A673 (cell line): ENCODE data around the gene TWNK. TPM values are rescaled to one million over a fixed set of nuclear protein-coding genes. Genes with fewer than 3 reads are reported as not detected.

Experiments used
- BruUV-seq: library from RNA; stranded (reverse); fragments of 400-500 nt; replicated peaks from 2 replicates; lab custom pipeline; 2021; lab: Mats Ljungman, UMichigan
- CTCF ChIA-PET: fragments of 300-600 bp; sonication (Branson Sonifier 250); formaldehyde crosslinking; loops from one replicate; lab custom pipeline; 2022; ENCODE audit warnings: antibody characterized with exemption; lab: Charles Lee
- POLR2A ChIA-PET: fragments of 300-600 bp; sonication (Branson Sonifier 250); formaldehyde crosslinking; loops from one replicate; lab custom pipeline; 2022; ENCODE audit warnings: antibody characterized with exemption; ENCODE audit not compliant: low non-redundant PET; lab: Charles Lee
- DNase-seq: peaks from one replicate; pipeline ENCODE4 v3.0.0-alpha.2; 2015; ENCODE audit warnings: low spot score
- H3K27ac ChIP-seq: fragments of 200-600 bp; sonication (generic); 2 replicates; pipeline ENCODE4 v1.5.1; 2016; ENCODE audit warnings: mixed run types, low read depth, mild to moderate bottlenecking, mixed read lengths, antibody characterized with exemption, low read length; ENCODE audit not compliant: poor library complexity, severe bottlenecking
- H3K27me3 ChIP-seq: fragments of 200-600 bp; sonication (generic); replicated peaks from 2 replicates; pipeline ENCODE4 v1.6.1; 2017; ENCODE audit warnings: mixed run types, low read depth, mild to moderate bottlenecking, mixed read lengths, antibody characterized with exemption, low read length; ENCODE audit not compliant: insufficient read depth, poor library complexity
- H3K36me3 ChIP-seq: fragments of 200-600 bp; sonication (generic); 2 replicates; pipeline ENCODE4 v1.6.1; 2016; ENCODE audit warnings: mixed run types, mild to moderate bottlenecking, mixed read lengths, antibody characterized with exemption, low read length; ENCODE audit not compliant: insufficient read depth, poor library complexity, severe bottlenecking
- H3K4me1 ChIP-seq: fragments of 200-600 bp; sonication (generic); 2 replicates; pipeline ENCODE4 v1.6.1; 2017; ENCODE audit warnings: mixed run types, mild to moderate bottlenecking, mixed read lengths, antibody characterized with exemption, low read length; ENCODE audit not compliant: insufficient read depth, poor library complexity, severe bottlenecking
- H3K4me3 ChIP-seq: fragments of 200-600 bp; sonication (generic); 2 replicates; pipeline ENCODE4 v1.5.1; 2016; ENCODE audit warnings: low read depth, mixed run types, mild to moderate bottlenecking, mixed read lengths, low read length; ENCODE audit not compliant: poor library complexity, severe bottlenecking
- H3K9me3 ChIP-seq: fragments of 200-600 bp; sonication (generic); 2 replicates; pipeline ENCODE4 v1.6.1; 2016; ENCODE audit warnings: mixed run types, low read depth, mild to moderate bottlenecking, mixed read lengths, antibody characterized with exemption, low read length; ENCODE audit not compliant: poor library complexity, severe bottlenecking
- EZH2 ChIP-seq: fragments of 200-600 bp; sonication (generic); IDR thresholded peaks from 2 replicates; pipeline ENCODE4 v1.6.1; 2017; ENCODE audit warnings: borderline replicate concordance, low read depth, mild to moderate bottlenecking, mixed read lengths, antibody characterized with exemption, low read length; ENCODE audit not compliant: poor library complexity, severe bottlenecking
- intact Hi-C: fragments of 100-400 bp; cut with micrococcal nuclease; formaldehyde crosslinking; loops from one replicate; pipeline ENCODE4 v1.10.0; 2022; ENCODE audit not compliant: unreplicated experiment
- total RNA-seq: library from RNA; stranded (reverse); gene quantifications from 2 replicates; pipeline ENCODE4 v1.2.3, GENCODE V29; 2021
- TF ChIP-seq, protein P1 (sequence below): fragments of 300-800, 200-600 bp; sonication (generic); conservative IDR thresholded peaks from 2 replicates; pipeline ENCODE4 v1.5.1; 2017; ENCODE audit warnings: low read depth, mild to moderate bottlenecking, antibody characterized with exemption, low read length, moderate library complexity, mixed read lengths

The TWNK gene
- total RNA-seq, 1 experiment from 2014 or later = 29.5 TPM

DNA sequence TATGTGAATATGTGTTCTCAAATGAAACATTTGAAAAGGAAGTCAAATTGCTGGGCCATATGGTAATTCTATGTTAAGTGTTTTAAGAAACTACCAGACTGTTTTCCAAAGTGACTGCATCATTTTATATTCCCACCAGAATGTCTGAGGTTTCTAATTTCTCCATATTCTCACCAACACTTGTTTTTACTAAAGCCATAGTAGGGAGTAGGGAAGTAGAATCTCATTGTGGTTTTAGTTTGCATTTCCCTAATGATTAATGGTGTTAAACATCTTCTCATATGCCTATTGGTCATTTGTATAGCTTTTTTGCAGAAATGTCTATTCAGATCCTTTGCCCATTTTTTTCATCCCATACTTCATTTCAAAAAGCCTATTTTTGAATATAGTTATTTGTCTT lies 27.1 kb upstream of the TWNK start:
- Histone ChIP-seq H3K27ac (no peak overlapping the region), H3K4me1 (peaks cover 9% of the 10 kb centered on the region), H3K27me3 (no peaks in the 10 kb centered on the region), H3K36me3 (peaks cover 62% of the 10 kb centered on the region), H3K9me3 (no peaks in the 10 kb centered on the region), H3K4me3 (no peak overlapping the region)
- intact Hi-C loops = no loop called here
- TF ChIP-seq, protein P1, sequence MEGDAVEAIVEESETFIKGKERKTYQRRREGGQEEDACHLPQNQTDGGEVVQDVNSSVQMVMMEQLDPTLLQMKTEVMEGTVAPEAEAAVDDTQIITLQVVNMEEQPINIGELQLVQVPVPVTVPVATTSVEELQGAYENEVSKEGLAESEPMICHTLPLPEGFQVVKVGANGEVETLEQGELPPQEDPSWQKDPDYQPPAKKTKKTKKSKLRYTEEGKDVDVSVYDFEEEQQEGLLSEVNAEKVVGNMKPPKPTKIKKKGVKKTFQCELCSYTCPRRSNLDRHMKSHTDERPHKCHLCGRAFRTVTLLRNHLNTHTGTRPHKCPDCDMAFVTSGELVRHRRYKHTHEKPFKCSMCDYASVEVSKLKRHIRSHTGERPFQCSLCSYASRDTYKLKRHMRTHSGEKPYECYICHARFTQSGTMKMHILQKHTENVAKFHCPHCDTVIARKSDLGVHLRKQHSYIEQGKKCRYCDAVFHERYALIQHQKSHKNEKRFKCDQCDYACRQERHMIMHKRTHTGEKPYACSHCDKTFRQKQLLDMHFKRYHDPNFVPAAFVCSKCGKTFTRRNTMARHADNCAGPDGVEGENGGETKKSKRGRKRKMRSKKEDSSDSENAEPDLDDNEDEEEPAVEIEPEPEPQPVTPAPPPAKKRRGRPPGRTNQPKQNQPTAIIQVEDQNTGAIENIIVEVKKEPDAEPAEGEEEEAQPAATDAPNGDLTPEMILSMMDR = no peak
- TF ChIP-seq EZH2 = no peak
- BruUV-seq = no TSS peak
- ChIA-PET CTCF (no interaction called here), POLR2A (no interaction called here)
- DNase-seq = no peak

DNA sequence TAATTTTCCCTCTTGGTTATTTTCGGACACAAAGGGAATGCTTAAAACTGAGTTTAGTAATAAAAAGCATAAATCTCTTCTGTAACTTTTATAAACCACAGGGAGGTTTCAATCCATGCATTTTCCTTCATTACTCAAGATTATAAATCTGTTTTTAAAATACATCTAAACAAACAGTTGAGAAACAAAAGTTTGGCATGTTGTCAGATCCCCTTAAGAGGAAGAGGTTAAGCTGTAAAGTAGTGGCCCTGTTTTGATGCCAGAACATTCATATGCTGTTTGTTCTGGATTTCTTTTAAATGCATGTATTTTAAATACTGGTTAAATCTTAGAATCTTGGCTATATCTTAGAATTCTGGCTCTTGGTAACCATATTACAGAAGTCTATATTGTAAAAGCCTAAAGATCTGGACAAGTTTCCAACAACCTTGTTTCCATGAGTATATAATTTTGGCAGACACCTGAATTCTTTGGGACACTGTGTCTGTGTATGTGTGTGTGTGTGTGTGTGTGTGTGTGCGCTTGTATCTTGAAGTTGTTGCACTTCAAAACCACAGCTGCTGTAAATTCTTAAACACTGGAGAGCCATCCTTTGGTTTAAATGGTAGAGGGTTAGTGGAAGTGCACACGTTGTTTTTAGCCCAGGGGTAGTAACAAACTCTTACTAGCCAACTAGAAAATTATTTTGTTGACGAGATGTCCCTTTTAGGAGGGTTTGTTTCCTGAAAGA lies 24.8 kb upstream of the TWNK start:
- CTCF ChIA-PET = no interaction called here
- Histone ChIP-seq H3K36me3 (peaks cover 43% of the 10 kb centered on the region), H3K4me3 (no peak overlapping the region), H3K4me1 (peaks cover 9% of the 10 kb centered on the region), H3K9me3 (no peaks in the 10 kb centered on the region), H3K27me3 (no peaks in the 10 kb centered on the region), H3K27ac (no peak overlapping the region)
- DNase-seq = no peak
- intact Hi-C loops = no loop called here
- TF ChIP-seq, protein P1 = no peak
- TF ChIP-seq EZH2 = no peak
- POLR2A ChIA-PET = no interaction called here
- no TSS peak for BruUV-seq

DNA sequence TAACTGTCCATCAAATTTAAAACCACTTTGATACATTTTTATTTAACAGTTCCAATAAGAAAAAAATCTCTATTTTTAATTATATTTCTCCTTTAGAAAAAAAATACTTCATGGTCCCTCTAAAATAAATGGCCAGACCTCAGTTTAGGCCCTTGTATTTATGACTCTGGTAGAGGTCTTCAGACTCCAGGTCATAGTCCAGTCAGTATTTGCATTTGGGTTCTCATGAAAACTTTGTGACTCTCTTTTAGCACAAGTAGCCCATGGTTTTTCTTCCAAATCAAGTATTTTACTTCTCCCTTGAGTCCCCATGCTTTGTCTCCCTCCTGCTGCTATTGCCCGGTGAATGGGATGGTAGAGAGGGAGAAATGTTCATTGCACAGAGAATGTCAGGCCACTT lies 23.5 kb upstream of the TWNK start:
- Histone ChIP-seq H3K4me3 (no peak overlapping the region), H3K9me3 (no peaks in the 10 kb centered on the region), H3K36me3 (peaks cover 33% of the 10 kb centered on the region), H3K4me1 (peaks cover 9% of the 10 kb centered on the region), H3K27me3 (no peaks in the 10 kb centered on the region), H3K27ac (no peak overlapping the region)
- ChIA-PET CTCF (no interaction called here), POLR2A (no interaction called here)
- BruUV-seq = no TSS peak
- DNase-seq = no peak
- intact Hi-C loops = no loop called here
- TF ChIP-seq EZH2 = no peak
- TF ChIP-seq, protein P1 = no peak
